Measurements from ENCODE around the gene ADAMTS17. TPM values are rescaled to one million over a fixed set of nuclear protein-coding genes. Genes with fewer than 3 reads are reported as not detected.

Gene ADAMTS17
- total and polyA plus RNA-seq, 4 donors, result 0.28 to 46.9 (median 9.1) TPM

GRCh38 chr15:100124361-100124760, 217.4 kb downstream of the ADAMTS17 start:
- TF ChIP-seq GABPA (IDR thresholded peaks at IDR 0.05 in 1 of 2, conservative IDR thresholded peaks at IDR 0.05 in 1 of 2) (no peak), MAX (IDR thresholded peaks at IDR 0.05) (no peak), HNF4A (conservative IDR thresholded peaks at IDR 0.05) (no peak), REST (IDR thresholded peaks at IDR 0.05) (no peak), FOXA2 (IDR thresholded peaks at IDR 0.05) (no peak), RXRA (IDR thresholded peaks at IDR 0.05) (no peak), JUND (IDR thresholded peaks at IDR 0.05) (no peak), CTCF (IDR thresholded peaks at IDR 0.05; ENCODE audit: low read depth, low read length, missing input control) (no peak), FOXA1 (IDR thresholded peaks at IDR 0.05) (no peak), TAF1 (conservative IDR thresholded peaks at IDR 0.05) (no peak), YY1 (IDR thresholded peaks at IDR 0.05) (no peak), ATF3 (IDR thresholded peaks at IDR 0.05) (no peak)
- Histone ChIP-seq H3K4me3 (ENCODE audit: low read depth in 1 of 3, low read length in 3 of 3) (no peak overlapping the region), H3K27me3 (ENCODE audit: control insufficient read depth in 4 of 4, insufficient read depth in 4 of 4, low read length in 3 of 4) (no peaks in the 10 kb centered on the region), H3K4me1 (ENCODE audit: control insufficient read depth in 4 of 4, insufficient read depth in 4 of 4, low read length in 3 of 4) (no peaks in the 10 kb centered on the region), H3K9ac (ENCODE audit: low read depth in 1 of 2, low read length in 2 of 2) (no peak overlapping the region), H3K36me3 (ENCODE audit: control insufficient read depth in 4 of 4, insufficient read depth in 3 of 4, low read depth in 1 of 4, low read length in 3 of 4) (peaks cover 0 to 14% (median 2%) of the 10 kb centered on the region in 4 donors), H3K27ac (ENCODE audit: low read depth in 1 of 2, low read length in 2 of 2) (no peak overlapping the region), H3K9me3 (ENCODE audit: control insufficient read depth in 4 of 4, low read length in 3 of 4) (peaks cover 3 to 7% (median 5%) of the 10 kb centered on the region in 4 donors)
- no peak for DNase-seq (ENCODE audit: low spot score)
- 97% methylated on average over 14 of the region's 14 CpGs for WGBS

- 90% methylated on average over 9 of the region's 9 CpGs for WGBS
- Histone ChIP-seq H3K27me3 (ENCODE audit: control insufficient read depth in 4 of 4, insufficient read depth in 4 of 4, low read length in 3 of 4) (no peaks in the 10 kb centered on the region), H3K9ac (ENCODE audit: low read depth in 1 of 2, low read length in 2 of 2) (no peak overlapping the region), H3K4me3 (ENCODE audit: low read depth in 1 of 3, low read length in 3 of 3) (no peak overlapping the region), H3K27ac (ENCODE audit: low read depth in 1 of 2, low read length in 2 of 2) (no peak overlapping the region), H3K36me3 (ENCODE audit: control insufficient read depth in 4 of 4, insufficient read depth in 3 of 4, low read depth in 1 of 4, low read length in 3 of 4) (peaks cover 0 to 14% (median 4%) of the 10 kb centered on the region in 4 donors), H3K9me3 (ENCODE audit: control insufficient read depth in 4 of 4, low read length in 3 of 4) (peaks cover 3 to 7% (median 5%) of the 10 kb centered on the region in 4 donors), H3K4me1 (ENCODE audit: control insufficient read depth in 4 of 4, insufficient read depth in 4 of 4, low read length in 3 of 4) (no peaks in the 10 kb centered on the region)
- TF ChIP-seq NR2F2 (IDR thresholded peaks at IDR 0.05) (no peak), CTCF (IDR thresholded peaks at IDR 0.05; ENCODE audit: low read depth, low read length, missing input control) (no peak), SP1 (IDR thresholded peaks at IDR 0.05) (no peak), HNF4G (IDR thresholded peaks at IDR 0.05) (no peak), RXRA (IDR thresholded peaks at IDR 0.05) (no peak), MAX (IDR thresholded peaks at IDR 0.05) (no peak), FOXA1 (IDR thresholded peaks at IDR 0.05) (no peak), RAD21 (IDR thresholded peaks at IDR 0.05) (no peak), FOXA2 (IDR thresholded peaks at IDR 0.05) (no peak), TAF1 (conservative IDR thresholded peaks at IDR 0.05) (no peak), ZBTB33 (IDR thresholded peaks at IDR 0.05) (no peak), ATF3 (IDR thresholded peaks at IDR 0.05) (no peak), REST (IDR thresholded peaks at IDR 0.05) (no peak), YY1 (IDR thresholded peaks at IDR 0.05) (no peak)
- DNase-seq (ENCODE audit: low spot score), result no peak
Observed at GRCh38 chr15:100123611-100124010, 218.2 kb downstream of the ADAMTS17 start.
